ENCODE results near the gene ATXN10. TPM values are rescaled to one million over a fixed set of nuclear protein-coding genes. Genes with fewer than 3 reads are reported as not detected.

The ATXN10 gene
- total RNA-seq, 2 donors from 2014 or later = 74.0 to 97.0 TPM

DNA sequence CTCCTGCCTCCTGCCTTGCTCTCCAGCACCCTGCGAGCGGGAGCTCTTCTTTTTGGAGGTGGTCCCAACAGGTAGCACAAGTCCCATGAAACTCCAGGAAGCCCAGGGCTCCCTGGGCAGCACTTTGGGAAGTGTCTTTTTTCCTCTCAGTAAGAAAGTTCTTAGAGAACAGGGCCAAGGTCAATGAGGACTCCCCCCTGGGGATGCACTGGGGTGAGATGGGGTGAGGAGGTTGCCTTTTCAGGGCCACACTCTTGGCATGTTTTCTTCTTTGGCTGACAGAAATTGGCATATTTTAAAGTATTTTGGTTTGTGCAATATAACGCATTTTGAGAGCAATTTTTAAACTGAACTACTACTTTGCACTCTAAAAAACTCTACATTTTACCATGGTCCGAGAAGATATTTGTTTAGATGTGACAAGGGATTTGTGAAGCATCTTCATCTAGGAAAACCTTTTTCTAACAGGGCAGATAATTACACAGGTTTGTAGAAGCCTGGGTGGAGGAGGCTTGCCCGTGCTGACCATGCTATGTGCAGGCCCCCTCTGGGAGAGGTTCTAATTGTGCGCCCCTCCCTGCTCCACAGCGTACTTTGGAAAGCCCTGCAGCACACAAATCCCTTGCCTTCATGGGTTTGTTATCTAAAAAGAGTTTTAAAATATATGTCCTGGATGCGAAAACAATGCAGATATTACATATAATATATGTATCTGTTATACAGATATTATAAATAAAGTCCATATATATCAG, 165.0 kb downstream of the ATXN10 start:
- H3K27me3 Mint-ChIP-seq = no peaks in the 10 kb centered on the region
- peaks cover 5 to 7% of the 10 kb centered on the region in 2 donors for H3K4me1 Mint-ChIP-seq (ENCODE audit: low read depth in 2 of 2)
- no peak overlapping the region for H3K4me3 Mint-ChIP-seq
- H3K9me3 Mint-ChIP-seq = no peaks in the 10 kb centered on the region
- ATAC-seq (no peak), DNase-seq (ENCODE audit: low spot score) (no peak)
- H3K27ac Mint-ChIP-seq = no peak overlapping the region
- H3K36me3 Mint-ChIP-seq = no peaks in the 10 kb centered on the region

GRCh38 chr22:45837508-45837907, 165.9 kb downstream of the ATXN10 start:
- H3K4me1 Mint-ChIP-seq (ENCODE audit: low read depth in 2 of 2) = peaks cover 5 to 8% of the 10 kb centered on the region in 2 donors
- H3K36me3 Mint-ChIP-seq = no peaks in the 10 kb centered on the region
- no peak overlapping the region for H3K27ac Mint-ChIP-seq
- H3K4me3 Mint-ChIP-seq = no peak overlapping the region
- no peaks in the 10 kb centered on the region for H3K9me3 Mint-ChIP-seq
- ATAC-seq (no peak), DNase-seq (ENCODE audit: low spot score) (no peak)
- H3K27me3 Mint-ChIP-seq = no peaks in the 10 kb centered on the region

- H3K27me3 Mint-ChIP-seq = no peaks in the 10 kb centered on the region
- no peak for ATAC-seq
- H3K36me3 Mint-ChIP-seq = no peaks in the 10 kb centered on the region
- no peak overlapping the region for H3K27ac Mint-ChIP-seq
- H3K9me3 Mint-ChIP-seq = no peaks in the 10 kb centered on the region
- H3K4me3 Mint-ChIP-seq = no peak overlapping the region
- DNase-seq (ENCODE audit: low spot score) = no peak
- H3K4me1 Mint-ChIP-seq (ENCODE audit: low read depth in 2 of 2) = peaks cover 6 to 11% of the 10 kb centered on the region in 2 donors
Measured at GRCh38 chr22:45838305-45838887, 166.8 kb downstream of the ATXN10 start.

GRCh38 chr22:45840483-45840882, 168.8 kb downstream of the ATXN10 start:
- DNase-seq (ENCODE audit: low spot score) (no peak), ATAC-seq (no peak)
- no peak overlapping the region for H3K4me3 Mint-ChIP-seq
- H3K36me3 Mint-ChIP-seq = peaks cover 7% of the 10 kb centered on the region
- no peaks in the 10 kb centered on the region for H3K9me3 Mint-ChIP-seq
- no peak overlapping the region for H3K27ac Mint-ChIP-seq
- H3K27me3 Mint-ChIP-seq = no peaks in the 10 kb centered on the region
- H3K4me1 Mint-ChIP-seq (ENCODE audit: low read depth in 2 of 2) = peaks cover 11 to 15% of the 10 kb centered on the region in 2 donors

DNA sequence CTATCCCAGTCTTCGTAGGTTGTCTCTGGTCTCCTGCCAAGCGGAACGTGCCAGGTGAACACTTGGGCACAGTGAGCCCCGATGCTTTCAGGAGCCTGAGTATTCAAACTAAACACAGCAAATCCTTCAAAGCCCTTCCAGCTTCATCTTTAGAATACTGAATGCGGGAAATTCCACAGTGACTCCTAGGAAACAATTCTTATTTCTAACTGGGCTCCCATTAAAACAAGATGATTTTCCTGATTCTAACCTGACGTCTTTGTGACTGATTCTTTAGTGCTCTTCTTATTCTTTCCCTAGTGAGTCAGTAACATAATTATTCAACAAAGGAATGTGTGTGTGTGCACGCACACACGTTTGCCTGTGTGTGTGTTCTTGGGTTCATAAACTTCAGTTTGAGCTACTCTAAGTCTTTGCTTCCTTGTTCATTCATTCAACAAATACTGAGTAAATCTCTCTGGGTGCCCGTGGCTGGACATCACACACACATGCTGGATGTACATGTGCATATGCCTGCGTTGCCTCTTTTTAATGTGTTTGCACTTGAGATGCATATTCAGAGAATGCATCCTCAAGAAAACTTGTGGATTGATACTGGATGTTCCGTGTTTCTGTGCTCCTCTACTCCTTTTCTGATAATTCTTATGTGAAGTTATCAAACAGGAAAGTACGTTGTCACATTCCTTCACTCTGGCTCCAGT, 170.8 kb downstream of the ATXN10 start:
- H3K27ac Mint-ChIP-seq = no peak overlapping the region
- ATAC-seq = no peak

GRCh38 chr22:45843031-45843430, 171.4 kb downstream of the ATXN10 start:
- Mint-ChIP-seq H3K27ac (no peak overlapping the region), H3K27me3 (no peaks in the 10 kb centered on the region), H3K4me1 (ENCODE audit: low read depth in 2 of 2) (peaks cover 11 to 12% of the 10 kb centered on the region in 2 donors), H3K4me3 (no peak overlapping the region), H3K36me3 (peaks cover 11% of the 10 kb centered on the region), H3K9me3 (no peaks in the 10 kb centered on the region)
- DNase-seq (ENCODE audit: low spot score) (no peak), ATAC-seq (no peak)

More for the DNA sequence above, 170.8 kb downstream of the ATXN10 start:
- no peak for DNase-seq (ENCODE audit: low spot score)
- H3K4me1 Mint-ChIP-seq (ENCODE audit: low read depth in 2 of 2) = peaks cover 11 to 12% of the 10 kb centered on the region in 2 donors
- no peaks in the 10 kb centered on the region for H3K9me3 Mint-ChIP-seq
- H3K27me3 Mint-ChIP-seq = no peaks in the 10 kb centered on the region
- H3K4me3 Mint-ChIP-seq = no peak overlapping the region
- H3K36me3 Mint-ChIP-seq = peaks cover 7% of the 10 kb centered on the region

GRCh38 chr22:45843986-45844385, 172.4 kb downstream of the ATXN10 start:
- H3K9me3 Mint-ChIP-seq = no peaks in the 10 kb centered on the region
- DNase-seq (ENCODE audit: low spot score) (no peak), ATAC-seq (no peak)
- H3K4me3 Mint-ChIP-seq = no peak overlapping the region
- H3K4me1 Mint-ChIP-seq (ENCODE audit: low read depth in 2 of 2) = peaks cover 11 to 12% of the 10 kb centered on the region in 2 donors
- H3K27ac Mint-ChIP-seq = peak overlapping the region in 1 of 2 donors; percentile 30
- H3K27me3 Mint-ChIP-seq = no peaks in the 10 kb centered on the region
- H3K36me3 Mint-ChIP-seq = peaks cover 21% of the 10 kb centered on the region

DNA sequence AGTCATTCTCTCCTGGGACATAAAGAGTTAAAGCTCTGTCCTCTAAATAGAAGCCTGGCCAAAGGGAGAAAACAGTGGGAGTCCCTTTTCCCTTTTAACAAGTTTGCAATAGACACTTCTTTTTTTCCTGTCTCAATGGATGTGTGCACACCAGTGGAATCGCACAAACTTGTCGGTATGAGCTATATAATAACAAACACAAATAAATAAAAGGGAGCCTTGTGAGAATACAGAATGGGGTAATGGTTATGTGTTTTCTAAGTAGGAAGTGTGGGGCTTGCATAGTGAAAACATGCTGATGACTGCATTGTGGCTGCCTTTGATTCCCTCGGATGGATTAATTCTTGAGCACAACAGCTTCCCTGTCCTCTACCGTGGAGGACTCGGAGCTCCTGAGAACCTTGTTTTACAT, 173.4 kb downstream of the ATXN10 start:
- H3K4me1 Mint-ChIP-seq (ENCODE audit: low read depth in 2 of 2) = peaks cover 9 to 11% of the 10 kb centered on the region in 2 donors
- no peak overlapping the region for H3K4me3 Mint-ChIP-seq
- peaks cover 30% of the 10 kb centered on the region for H3K36me3 Mint-ChIP-seq
- H3K9me3 Mint-ChIP-seq = no peaks in the 10 kb centered on the region
- no peak for ATAC-seq
- no peak for DNase-seq (ENCODE audit: low spot score)
- no peak overlapping the region for H3K27ac Mint-ChIP-seq
- H3K27me3 Mint-ChIP-seq = no peaks in the 10 kb centered on the region

DNA sequence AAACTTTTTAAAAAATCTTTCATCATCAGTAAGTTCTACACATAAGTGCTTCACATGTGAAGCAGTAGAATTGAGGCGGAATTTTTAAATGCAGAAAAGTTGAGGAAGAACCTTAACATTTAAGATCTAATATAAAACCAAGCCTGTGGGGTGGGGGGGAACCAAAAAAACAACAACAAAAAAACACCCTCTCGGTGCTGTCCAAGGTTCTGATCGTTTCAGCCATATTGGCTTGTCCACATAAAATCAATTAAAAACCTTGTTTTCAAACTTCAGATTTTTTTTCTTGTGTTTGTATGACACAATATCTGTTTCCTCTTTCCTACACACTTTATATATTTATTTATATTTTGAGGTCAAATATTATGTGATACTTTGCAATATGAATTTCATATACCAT, 175.3 kb downstream of the ATXN10 start:
- ATAC-seq = no peak
- H3K4me3 Mint-ChIP-seq = no peak overlapping the region
- H3K4me1 Mint-ChIP-seq (ENCODE audit: low read depth in 2 of 2) = peaks cover 6 to 8% of the 10 kb centered on the region in 2 donors
- H3K27ac Mint-ChIP-seq = no peak overlapping the region
- DNase-seq (ENCODE audit: low spot score) = no peak
- peaks cover 47% of the 10 kb centered on the region for H3K36me3 Mint-ChIP-seq
- peaks cover 3% of the 10 kb centered on the region for H3K9me3 Mint-ChIP-seq
- H3K27me3 Mint-ChIP-seq = no peaks in the 10 kb centered on the region

GRCh38 chr22:45848904-45849303, 177.3 kb downstream of the ATXN10 start:
- Mint-ChIP-seq H3K9me3 (peaks cover 7% of the 10 kb centered on the region), H3K4me3 (no peak overlapping the region), H3K36me3 (peaks cover 51% of the 10 kb centered on the region), H3K4me1 (ENCODE audit: low read depth in 2 of 2) (peaks cover 0 to under 1% of the 10 kb centered on the region in 2 donors), H3K27ac (no peak overlapping the region), H3K27me3 (no peaks in the 10 kb centered on the region)
- no peak for ATAC-seq
- DNase-seq (ENCODE audit: low spot score) = no peak

- no peaks in the 10 kb centered on the region for H3K4me1 Mint-ChIP-seq (ENCODE audit: low read depth in 2 of 2)
- no peak overlapping the region for H3K4me3 Mint-ChIP-seq
- H3K9me3 Mint-ChIP-seq = peaks cover 7% of the 10 kb centered on the region
- DNase-seq (ENCODE audit: low spot score) = no peak
- no peak for ATAC-seq
- peaks cover 42% of the 10 kb centered on the region for H3K36me3 Mint-ChIP-seq
- H3K27me3 Mint-ChIP-seq = no peaks in the 10 kb centered on the region
- no peak overlapping the region for H3K27ac Mint-ChIP-seq
Measured at GRCh38 chr22:45852826-45853225, 181.2 kb downstream of the ATXN10 start.

DNA sequence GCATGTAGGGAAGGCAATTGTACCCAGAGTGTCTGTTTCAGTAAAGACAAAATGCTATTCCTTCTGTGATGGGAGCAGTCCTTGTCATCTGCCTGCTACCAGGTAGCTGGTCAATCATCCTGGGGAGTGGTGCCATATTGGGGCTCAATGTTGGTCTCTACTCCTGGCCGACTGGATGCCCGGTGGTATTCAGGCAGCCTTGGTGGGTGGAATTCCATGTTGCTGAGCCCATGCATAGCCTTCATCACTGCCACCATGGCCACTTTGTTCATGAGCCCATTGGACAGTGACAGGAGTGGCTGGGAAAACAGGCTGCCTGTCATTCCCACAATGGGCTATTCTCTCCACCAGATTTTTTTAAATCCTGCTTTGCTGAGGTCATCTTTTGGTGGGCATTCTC, 184.3 kb downstream of the ATXN10 start:
- H3K27me3 Mint-ChIP-seq = no peaks in the 10 kb centered on the region
- H3K27ac Mint-ChIP-seq = no peak overlapping the region
- no peaks in the 10 kb centered on the region for H3K4me1 Mint-ChIP-seq (ENCODE audit: low read depth in 2 of 2)
- no peak for ATAC-seq
- peaks cover 7% of the 10 kb centered on the region for H3K9me3 Mint-ChIP-seq
- H3K4me3 Mint-ChIP-seq = no peak overlapping the region
- peaks cover 12% of the 10 kb centered on the region for H3K36me3 Mint-ChIP-seq
- no peak for DNase-seq (ENCODE audit: low spot score)

- H3K9me3 Mint-ChIP-seq = no peaks in the 10 kb centered on the region
- ATAC-seq = no peak
- DNase-seq (ENCODE audit: low spot score) = no peak
- H3K4me3 Mint-ChIP-seq = no peak overlapping the region
- H3K36me3 Mint-ChIP-seq = no peaks in the 10 kb centered on the region
- H3K27me3 Mint-ChIP-seq = no peaks in the 10 kb centered on the region
- no peak overlapping the region for H3K27ac Mint-ChIP-seq
- no peaks in the 10 kb centered on the region for H3K4me1 Mint-ChIP-seq (ENCODE audit: low read depth in 2 of 2)
Measured at GRCh38 chr22:45857519-45857918, 185.9 kb downstream of the ATXN10 start.

All from natural killer cell treated with Interleukin-12 subunit alpha and Interleukin-12 subunit beta and Interleukin-15 and Interleukin-18, amount 100 ng/mL, for 72 hours (primary cell).